ENCODE data around the gene KANK4.

KANK4 gene

DNA sequence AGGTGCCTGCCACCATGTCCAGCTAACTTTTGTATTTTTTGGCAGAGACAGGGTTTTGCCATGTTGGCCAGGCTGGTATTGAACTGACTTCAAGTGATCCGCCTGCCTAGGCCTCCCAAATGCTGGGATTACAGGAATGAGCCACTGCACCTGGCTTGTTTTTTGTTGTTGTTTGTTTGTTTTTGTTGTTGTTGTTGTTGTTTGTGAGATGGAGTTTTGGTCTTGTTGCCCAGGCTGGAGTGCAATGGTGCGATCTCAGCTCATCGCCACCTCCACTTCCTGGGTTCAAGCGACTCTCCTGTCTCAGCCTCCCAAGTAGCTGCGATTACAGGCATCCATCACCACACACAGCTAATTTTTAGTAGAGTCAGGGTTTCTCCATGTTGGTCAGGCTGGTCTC lies 131.7 kb downstream of the KANK4 start:
- no peak for TF ChIP-seq SP1 (IDR thresholded peaks at IDR 0.05)
- TF ChIP-seq ELF4 (IDR thresholded peaks at IDR 0.05): no peak
- no peak for TF ChIP-seq ZNF384 (IDR thresholded peaks at IDR 0.05)
- TF ChIP-seq, protein P1, sequence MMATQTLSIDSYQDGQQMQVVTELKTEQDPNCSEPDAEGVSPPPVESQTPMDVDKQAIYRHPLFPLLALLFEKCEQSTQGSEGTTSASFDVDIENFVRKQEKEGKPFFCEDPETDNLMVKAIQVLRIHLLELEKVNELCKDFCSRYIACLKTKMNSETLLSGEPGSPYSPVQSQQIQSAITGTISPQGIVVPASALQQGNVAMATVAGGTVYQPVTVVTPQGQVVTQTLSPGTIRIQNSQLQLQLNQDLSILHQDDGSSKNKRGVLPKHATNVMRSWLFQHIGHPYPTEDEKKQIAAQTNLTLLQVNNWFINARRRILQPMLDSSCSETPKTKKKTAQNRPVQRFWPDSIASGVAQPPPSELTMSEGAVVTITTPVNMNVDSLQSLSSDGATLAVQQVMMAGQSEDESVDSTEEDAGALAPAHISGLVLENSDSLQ (IDR thresholded peaks at IDR 0.05): no peak
- TF ChIP-seq ARNT (IDR thresholded peaks at IDR 0.05): no peak
- no peak for TF ChIP-seq FOXK2 (IDR thresholded peaks at IDR 0.05)
- TF ChIP-seq LEF1 (IDR thresholded peaks at IDR 0.05; ENCODE audit: borderline replicate concordance): no peak
- no peak for TF ChIP-seq BHLHE40 (IDR thresholded peaks at IDR 0.05; ENCODE audit: borderline replicate concordance)
- no peak for TF ChIP-seq HDGF (IDR thresholded peaks at IDR 0.05; ENCODE audit: borderline replicate concordance)
- TF ChIP-seq FOXM1 (IDR thresholded peaks at IDR 0.05; ENCODE audit: borderline replicate concordance): no peak
- no peak for TF ChIP-seq FOXA1 (IDR thresholded peaks at IDR 0.05)
- TF ChIP-seq NFRKB (IDR thresholded peaks at IDR 0.05): no peak
- TF ChIP-seq SUZ12 (IDR thresholded peaks at IDR 0.05): no peak
- no peak for TF ChIP-seq CTBP1 (IDR thresholded peaks at IDR 0.05; ENCODE audit: borderline replicate concordance)
- TF ChIP-seq TARDBP (IDR thresholded peaks at IDR 0.05): no peak
- no peak for TF ChIP-seq L3MBTL2 (conservative IDR thresholded peaks at IDR 0.05)
- no peak for DNase-seq (ENCODE audit: extremely low spot score)
- ChIA-PET CTCF (no interaction called here), POLR2A (no interaction called here)

Measured in HEK293T (cell line).